ENCODE measurements around the gene RPP40. TPM values are rescaled to one million over a fixed set of nuclear protein-coding genes. Genes with fewer than 3 reads are reported as not detected.

The RPP40 gene
- total and polyA plus RNA-seq, 2 of the 8 experiments (the other 6 are each of a cell fraction or from before 2014, with no cell fraction given), result 7.0 to 15.7 TPM

DNA sequence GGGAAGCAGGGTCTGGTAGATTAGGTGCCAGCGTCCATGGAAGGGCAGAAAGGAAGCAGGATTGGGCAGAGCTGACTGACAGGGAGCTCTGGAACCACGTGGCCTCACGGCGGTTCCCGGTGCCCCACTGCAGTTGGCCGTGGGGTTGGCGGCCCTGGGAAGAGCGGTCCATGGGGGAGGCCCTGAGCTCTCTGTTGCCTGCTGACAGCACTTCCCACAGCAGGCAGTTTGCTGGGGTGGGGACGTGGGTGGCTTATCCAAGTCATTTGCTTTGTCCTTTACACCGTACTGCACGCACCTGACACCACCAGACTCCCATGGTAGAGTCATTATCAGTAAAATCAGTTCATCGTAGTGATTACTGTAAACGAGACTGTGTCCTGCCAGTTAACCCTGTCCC, 56.1 kb downstream of the RPP40 start:
- H3K79me2 ChIP-seq (ENCODE audit: control insufficient read depth in 1 of 2, insufficient read depth in 2 of 2, low read length in 2 of 2), result peaks cover 0 to 4% of the 10 kb centered on the region in 2 experiments; a peak in 1 of 4 replicates
- no peak overlapping the region for H3K4me2 ChIP-seq (ENCODE audit: insufficient read depth in 1 of 2, low read depth in 2 of 2, low read length in 2 of 2)
- no peaks in the 10 kb centered on the region for H3K9me3 ChIP-seq (ENCODE audit: insufficient read depth in 2 of 2, low read depth in 1 of 2, low read length in 1 of 2)
- H3K4me1 ChIP-seq (replicated peaks in 1 of 4; ENCODE audit: control insufficient read depth in 3 of 4, insufficient read depth in 4 of 4, low read length in 3 of 4), result peaks cover 3 to 22% (median 6%) of the 10 kb centered on the region in 4 experiments
- no peak overlapping the region for H3K14ac ChIP-seq (ENCODE audit: insufficient read length)
- H3K23me2 ChIP-seq (ENCODE audit: low read depth, low read length), result no peaks in the 10 kb centered on the region
- no peak overlapping the region for H3K56ac ChIP-seq (replicated peaks; ENCODE audit: insufficient read length, low read depth, low read length)
- no peak overlapping the region for H2BK15ac ChIP-seq (ENCODE audit: low read length)
- H2BK120ac ChIP-seq (replicated peaks; ENCODE audit: low read depth, low read length), result no peak overlapping the region
- no peak overlapping the region for H4K5ac ChIP-seq (ENCODE audit: insufficient read length, low read depth, low read length)
- H3K4ac ChIP-seq (replicated peaks; ENCODE audit: insufficient read length, low read depth, low read length), result no peak overlapping the region
- no peak overlapping the region for H4K91ac ChIP-seq (replicated peaks; ENCODE audit: insufficient read length, low read length)
- no peak overlapping the region for H2BK20ac ChIP-seq (ENCODE audit: low read length)
- H3K79me1 ChIP-seq (ENCODE audit: low read depth, low read length), result peaks cover 5% of the 10 kb centered on the region
- no peak for TF ChIP-seq RAD21 (IDR thresholded peaks at IDR 0.05 in 1 of 2, conservative IDR thresholded peaks at IDR 0.05 in 1 of 2; ENCODE audit: low read depth in 2 of 2, low read length in 2 of 2)
- TF ChIP-seq, protein P1, sequence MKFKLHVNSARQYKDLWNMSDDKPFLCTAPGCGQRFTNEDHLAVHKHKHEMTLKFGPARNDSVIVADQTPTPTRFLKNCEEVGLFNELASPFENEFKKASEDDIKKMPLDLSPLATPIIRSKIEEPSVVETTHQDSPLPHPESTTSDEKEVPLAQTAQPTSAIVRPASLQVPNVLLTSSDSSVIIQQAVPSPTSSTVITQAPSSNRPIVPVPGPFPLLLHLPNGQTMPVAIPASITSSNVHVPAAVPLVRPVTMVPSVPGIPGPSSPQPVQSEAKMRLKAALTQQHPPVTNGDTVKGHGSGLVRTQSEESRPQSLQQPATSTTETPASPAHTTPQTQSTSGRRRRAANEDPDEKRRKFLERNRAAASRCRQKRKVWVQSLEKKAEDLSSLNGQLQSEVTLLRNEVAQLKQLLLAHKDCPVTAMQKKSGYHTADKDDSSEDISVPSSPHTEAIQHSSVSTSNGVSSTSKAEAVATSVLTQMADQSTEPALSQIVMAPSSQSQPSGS (IDR thresholded peaks at IDR 0.05; ENCODE audit: low read length), result no peak
- TF ChIP-seq FOSL1 (IDR thresholded peaks at IDR 0.05; ENCODE audit: insufficient read depth, low read depth, low read length), result no peak
- TF ChIP-seq POLR2A (IDR thresholded peaks at IDR 0.05; ENCODE audit: control extremely low read depth in 1 of 2, low read depth in 2 of 2, low read length in 2 of 2), result no peak
- TF ChIP-seq BACH1 (IDR thresholded peaks at IDR 0.05; ENCODE audit: low read length), result no peak
- TF ChIP-seq CTCF (IDR thresholded peaks at IDR 0.05; ENCODE audit: control extremely low read depth in 1 of 3, insufficient read depth in 1 of 3, low read depth in 1 of 3, low read length in 3 of 3), result no peak
- TF ChIP-seq NANOG (IDR thresholded peaks at IDR 0.05; ENCODE audit: insufficient read depth, low read depth, low read length, poor library complexity, severe bottlenecking), result no peak
- TF ChIP-seq KDM5A (IDR thresholded peaks at IDR 0.05; ENCODE audit: low read length), result no peak
- TF ChIP-seq EZH2 (IDR thresholded peaks at IDR 0.05; ENCODE audit: low read depth, low read length, severe bottlenecking), result no peak
- H2BK12ac ChIP-seq (ENCODE audit: low read depth, low read length), result no peak overlapping the region
- no peak overlapping the region for H4K8ac ChIP-seq (ENCODE audit: extremely low read depth, insufficient read depth, low read length)
- H3K18ac ChIP-seq (ENCODE audit: extremely low read depth, low read length), result no peak overlapping the region
- ChIA-PET POLR2A (ENCODE audit: partially characterized antibody) (interaction anchor here (1.2 to 1.8 kb wide), 2 partner anchors 9 to 49 kb away, joined by 3 to 5 read pairs; no protein-coding TSS in a partner anchor), CTCF (ENCODE audit: partially characterized antibody) (interaction anchor here (1.8 kb wide), 1 partner anchor 10 kb away, joined by 5 read pairs; no protein-coding TSS in a partner anchor)
- no peak overlapping the region for H2AFZ ChIP-seq (ENCODE audit: low read length)
- no peak for DNase-seq (ENCODE audit: low read depth in 1 of 2, low spot score in 2 of 2)
- H3K27ac ChIP-seq (ENCODE audit: low read depth, low read length), result no peak overlapping the region
- no peak for FAIRE-seq
- WGBS, 2 experiments (ENCODE audit: extremely low coverage in 1 of 2, insufficient coverage in 1 of 2, insufficient read length in 1 of 2, insufficient replicate concordance in 2 of 2, low coverage in 1 of 2, low lambda C conversion rate in 2 of 2, missing lambda C conversion rate in 1 of 2), result 90% methylated on average over 13 of the region's 13 CpGs; no CpG with 5 or more reads in 1 of the 2 experiments
- H4K20me1 ChIP-seq (replicated peaks in 1 of 2; ENCODE audit: control insufficient read depth in 1 of 2, insufficient read depth in 2 of 2, low read length in 2 of 2), result peaks cover 1 to 27% of the 10 kb centered on the region in 2 experiments
- peak overlapping the region; percentile 56; the same call in 1 of the 2 replicates for H2BK5ac ChIP-seq (ENCODE audit: low read depth, low read length)
- H3K23ac ChIP-seq (ENCODE audit: insufficient read length), result no peak overlapping the region
- no peak overlapping the region for H3K4me3 ChIP-seq (ENCODE audit: extremely low read depth in 1 of 4, insufficient read depth in 2 of 4, low read depth in 3 of 4, low read length in 4 of 4)
- H3K9ac ChIP-seq (replicated peaks in 1 of 4; ENCODE audit: extremely low read depth in 1 of 4, low read depth in 3 of 4, low read length in 3 of 4), result no peak overlapping the region
- H3K36me3 ChIP-seq (ENCODE audit: control insufficient read depth in 2 of 4, insufficient read depth in 4 of 4, low read length in 3 of 4), result peaks cover 6 to 59% (median 22%) of the 10 kb centered on the region in 4 experiments
- no peaks in the 10 kb centered on the region for H3K27me3 ChIP-seq (replicated peaks in 1 of 4; ENCODE audit: control insufficient read depth in 3 of 4, extremely low read depth in 1 of 4, insufficient read depth in 3 of 4, low read length in 3 of 4)
- H2AK5ac ChIP-seq (ENCODE audit: low read depth, low read length), result no peak overlapping the region
